ENCODE results near the gene H2BK1. TPM values are rescaled to one million over a fixed set of nuclear protein-coding genes. Genes with fewer than 3 reads are reported as not detected.
A peak's percentile ranks its signal among the peaks of the same experiment; 100 is the strongest.

Gene H2BK1
- total and polyA plus RNA-seq, 7 experiments from 2014 or later, result 1.8 to 6.4 (median 1.9) TPM; not detected in 2

DNA sequence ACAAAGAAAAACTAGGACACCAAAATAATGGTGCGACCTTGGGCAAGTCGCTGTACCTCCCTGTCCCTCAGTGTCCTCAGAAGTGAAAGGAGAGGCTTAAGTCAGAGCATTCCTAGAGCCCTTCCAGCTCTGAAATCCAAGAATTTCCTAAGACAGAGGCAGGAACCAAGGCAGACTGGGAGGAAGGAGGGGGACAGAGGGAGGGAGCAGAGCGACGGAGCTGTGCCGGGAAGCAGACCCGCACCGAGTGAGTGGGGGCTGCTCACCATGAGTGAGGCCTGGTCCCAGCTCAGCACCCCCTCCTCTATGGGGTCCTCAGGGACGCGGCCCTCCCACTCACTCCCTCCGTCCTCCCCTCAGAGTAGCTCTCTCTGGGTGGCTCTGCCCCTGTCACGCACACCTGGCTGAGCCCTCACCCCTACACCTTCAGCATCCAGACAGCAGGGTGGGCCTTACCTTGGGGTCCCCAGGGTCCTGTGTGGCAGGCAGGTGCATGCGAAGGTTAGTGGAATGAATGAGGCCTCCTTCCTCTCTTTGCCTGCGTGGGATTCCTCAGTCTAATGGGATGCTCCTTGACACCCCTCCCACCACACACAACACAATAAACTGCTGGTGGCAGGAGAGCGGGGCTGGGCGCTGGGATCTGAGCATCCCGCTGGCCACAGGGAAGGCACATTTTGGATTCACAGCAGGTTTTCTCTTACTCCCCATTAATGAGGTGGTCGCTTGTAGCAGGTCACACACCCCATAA is 42.8 kb upstream of the H2BK1 start:
- H3K27me3 ChIP-seq (ENCODE audit: control insufficient read depth in 2 of 2, insufficient read depth in 2 of 2, low read length in 2 of 2), result peaks cover 0 to 6% of the 10 kb centered on the region in 2 donors
- no peaks in the 10 kb centered on the region for H3K36me3 ChIP-seq (ENCODE audit: control insufficient read depth in 2 of 3, insufficient read depth in 3 of 3, low read length in 3 of 3)
- Mint-ChIP-seq H3K27ac (peak overlapping the region in 1 of 9 donors; percentile 34), H3K36me3 (peaks cover 0 to 6% (median 2%) of the 10 kb centered on the region in 5 donors), H3K4me1 (peaks cover 12 to 32% (median 26%) of the 10 kb centered on the region in 7 donors), H3K9me3 (no peaks in the 10 kb centered on the region), H3K4me3 (peak overlapping the region in 8 of 10 donors; percentile 53 to 78 (median 70)), H3K27me3 (peaks cover 39 to 79% (median 68%) of the 10 kb centered on the region in 5 donors)
- H3K27ac ChIP-seq (ENCODE audit: low read depth, low read length), result no peak overlapping the region
- CTCF ChIA-PET, result no interaction called here
- no peak overlapping the region for H3K4me3 ChIP-seq (ENCODE audit: low read length)
- POLR2A ChIA-PET, result no interaction called here
- ATAC-seq (no peak), DNase-seq (no peak)
- H3K9me3 ChIP-seq (ENCODE audit: control insufficient read depth in 2 of 3, low read length in 3 of 3), result no peaks in the 10 kb centered on the region
- H3K4me1 ChIP-seq (ENCODE audit: control insufficient read depth in 2 of 2, insufficient read depth in 2 of 2, low read length in 2 of 2), result peaks cover 0 to 12% of the 10 kb centered on the region in 2 donors
- intact Hi-C loops (cut with micrococcal nuclease), result no loop called here

DNA sequence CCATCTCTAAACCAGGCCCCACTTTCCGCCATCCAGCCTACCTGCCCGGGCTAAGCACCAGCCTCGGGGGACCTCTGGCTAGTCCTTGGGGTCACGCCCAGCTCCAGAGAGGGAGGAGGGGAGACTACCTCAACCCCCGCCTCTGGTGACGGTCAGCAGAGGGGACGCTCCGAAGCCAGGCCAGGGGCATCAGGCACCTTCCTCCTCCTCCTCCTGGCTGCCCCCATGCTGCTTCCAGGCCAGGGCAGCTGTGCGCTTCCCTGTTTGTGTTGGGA is 42.2 kb upstream of the H2BK1 start:
- Histone ChIP-seq H3K27ac (ENCODE audit: low read depth, low read length) (no peak overlapping the region), H3K9me3 (ENCODE audit: control insufficient read depth in 2 of 3, low read length in 3 of 3) (no peaks in the 10 kb centered on the region), H3K27me3 (ENCODE audit: control insufficient read depth in 2 of 2, insufficient read depth in 2 of 2, low read length in 2 of 2) (peaks cover 0 to 6% of the 10 kb centered on the region in 2 donors), H3K36me3 (ENCODE audit: control insufficient read depth in 2 of 3, insufficient read depth in 3 of 3, low read length in 3 of 3) (no peaks in the 10 kb centered on the region), H3K4me3 (ENCODE audit: low read length) (no peak overlapping the region), H3K4me1 (ENCODE audit: control insufficient read depth in 2 of 2, insufficient read depth in 2 of 2, low read length in 2 of 2) (peaks cover 0 to 16% of the 10 kb centered on the region in 2 donors)
- H3K9me3 Mint-ChIP-seq, result no peaks in the 10 kb centered on the region
- ChIA-PET CTCF (no interaction called here), POLR2A (no interaction called here)
- peak overlapping the region in 1 of 9 donors; percentile 34 for H3K27ac Mint-ChIP-seq
- peak overlapping the region in 9 of 10 donors; percentile 53 to 78 (median 70) for H3K4me3 Mint-ChIP-seq
- H3K27me3 Mint-ChIP-seq, result peaks cover 39 to 78% (median 64%) of the 10 kb centered on the region in 5 donors
- H3K36me3 Mint-ChIP-seq, result peaks cover 0 to 2% (median under 1%) of the 10 kb centered on the region in 5 donors
- DNase-seq, result no peak
- no peak for ATAC-seq
- peaks cover 17 to 37% (median 29%) of the 10 kb centered on the region in 7 donors for H3K4me1 Mint-ChIP-seq
- intact Hi-C loops (cut with micrococcal nuclease), result no loop called here

DNA sequence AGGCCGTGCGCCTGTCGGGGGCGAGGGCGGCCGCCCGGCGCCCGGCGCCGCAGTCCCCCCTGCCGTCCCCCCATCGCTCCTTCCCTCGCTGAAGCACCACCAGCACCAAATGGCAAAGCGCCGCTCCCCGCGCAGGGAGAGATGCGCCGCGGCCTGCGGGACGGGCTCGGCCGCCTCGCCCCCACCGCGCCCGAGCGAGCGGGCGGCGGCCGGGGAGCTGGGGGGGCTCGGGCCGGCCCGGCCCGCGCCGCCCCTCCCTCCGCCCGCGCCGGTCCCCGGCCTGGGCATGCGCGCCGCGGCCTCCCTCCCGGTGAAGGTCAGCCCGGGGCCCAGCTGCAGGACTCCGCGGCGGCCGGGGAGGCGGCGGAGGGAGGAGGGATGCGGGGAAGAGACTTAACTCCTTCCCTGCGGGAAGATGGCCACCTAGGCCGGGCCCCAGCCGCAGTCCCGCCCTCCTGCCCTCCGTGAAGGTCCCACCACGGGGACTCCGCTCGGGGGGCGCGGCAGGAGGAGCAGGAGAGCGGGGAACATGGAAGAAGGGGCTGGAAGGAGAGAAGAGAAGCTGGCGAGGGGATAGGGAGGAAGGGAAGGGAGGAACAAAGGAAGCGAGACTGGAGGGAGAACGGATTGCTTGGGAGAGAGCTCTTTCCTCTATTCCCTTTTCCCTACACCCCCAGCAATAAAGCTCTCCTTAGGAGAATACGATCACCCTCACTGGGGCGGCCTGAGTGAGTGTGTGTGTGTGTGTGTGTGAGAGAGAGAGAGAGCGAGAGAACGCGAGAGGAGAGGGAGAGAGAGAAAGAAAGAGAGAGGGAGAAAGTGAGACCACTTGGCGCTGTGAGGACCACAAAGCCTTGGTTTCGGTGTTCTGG is 41.6 kb upstream of the H2BK1 start:
- Histone ChIP-seq H3K36me3 (ENCODE audit: control insufficient read depth in 2 of 3, insufficient read depth in 3 of 3, low read length in 3 of 3) (no peaks in the 10 kb centered on the region), H3K9me3 (ENCODE audit: control insufficient read depth in 2 of 3, low read length in 3 of 3) (no peaks in the 10 kb centered on the region), H3K27ac (ENCODE audit: low read depth, low read length) (no peak overlapping the region), H3K4me3 (ENCODE audit: low read length) (no peak overlapping the region), H3K27me3 (ENCODE audit: control insufficient read depth in 2 of 2, insufficient read depth in 2 of 2, low read length in 2 of 2) (peaks cover 0 to 6% of the 10 kb centered on the region in 2 donors), H3K4me1 (ENCODE audit: control insufficient read depth in 2 of 2, insufficient read depth in 2 of 2, low read length in 2 of 2) (peaks cover 0 to 16% of the 10 kb centered on the region in 2 donors)
- Mint-ChIP-seq H3K4me1 (peaks cover 19 to 42% (median 29%) of the 10 kb centered on the region in 7 donors), H3K36me3 (peaks cover 0 to 2% (median 0%) of the 10 kb centered on the region in 5 donors), H3K27ac (no peak overlapping the region), H3K27me3 (peaks cover 39 to 80% (median 63%) of the 10 kb centered on the region in 5 donors), H3K4me3 (peak overlapping the region in 9 of 10 donors; percentile 39 to 93 (median 68)), H3K9me3 (no peaks in the 10 kb centered on the region)
- DNase-seq, result peak in 1 of 9 donors; percentile 18
- CTCF ChIA-PET, result no interaction called here
- ATAC-seq, result no peak
- POLR2A ChIA-PET, result no interaction called here
- intact Hi-C loops (cut with micrococcal nuclease), result no loop called here

DNA sequence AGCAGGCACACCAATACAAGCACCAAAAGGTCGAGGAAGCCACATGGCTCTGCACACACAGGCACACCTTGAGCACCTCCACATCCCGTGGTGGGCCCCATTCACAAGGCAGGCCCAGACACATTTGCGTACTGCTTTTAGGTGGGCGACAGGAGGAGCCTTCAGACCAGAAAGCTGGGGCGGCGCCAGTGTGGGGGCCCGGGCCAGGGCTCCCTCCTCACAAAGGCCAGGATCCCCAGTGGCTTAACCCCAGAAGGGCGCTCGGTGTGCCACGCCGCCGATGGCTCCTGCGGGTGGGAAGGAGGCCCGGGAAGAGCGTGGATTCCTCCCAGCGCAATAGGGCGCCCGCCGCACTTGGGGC is 41.0 kb upstream of the H2BK1 start:
- Histone ChIP-seq H3K9me3 (ENCODE audit: control insufficient read depth in 2 of 3, low read length in 3 of 3) (no peaks in the 10 kb centered on the region), H3K27ac (ENCODE audit: low read depth, low read length) (no peak overlapping the region), H3K4me1 (ENCODE audit: control insufficient read depth in 2 of 2, insufficient read depth in 2 of 2, low read length in 2 of 2) (peaks cover 0 to 16% of the 10 kb centered on the region in 2 donors), H3K36me3 (ENCODE audit: control insufficient read depth in 2 of 3, insufficient read depth in 3 of 3, low read length in 3 of 3) (no peaks in the 10 kb centered on the region), H3K4me3 (ENCODE audit: low read length) (peak overlapping the region; percentile 9), H3K27me3 (ENCODE audit: control insufficient read depth in 2 of 2, insufficient read depth in 2 of 2, low read length in 2 of 2) (peaks cover 0 to 6% of the 10 kb centered on the region in 2 donors)
- ChIA-PET POLR2A (no interaction called here), CTCF (interaction anchor here (0.6 kb wide), 1 partner anchor 54 kb away, joined by 3 read pairs; no protein-coding TSS in a partner anchor)
- H3K36me3 Mint-ChIP-seq, result peaks cover 0 to 2% (median 0%) of the 10 kb centered on the region in 5 donors
- ATAC-seq, result no peak
- peak overlapping the region in 9 of 10 donors; percentile 69 to 93 (median 73) for H3K4me3 Mint-ChIP-seq
- no peak for DNase-seq
- intact Hi-C loops (cut with micrococcal nuclease), result no loop called here
- peaks cover 39 to 82% (median 60%) of the 10 kb centered on the region in 5 donors for H3K27me3 Mint-ChIP-seq
- H3K4me1 Mint-ChIP-seq, result peaks cover 20 to 48% (median 31%) of the 10 kb centered on the region in 7 donors
- no peaks in the 10 kb centered on the region for H3K9me3 Mint-ChIP-seq
- H3K27ac Mint-ChIP-seq, result peak overlapping the region in 1 of 9 donors; percentile 43

DNA sequence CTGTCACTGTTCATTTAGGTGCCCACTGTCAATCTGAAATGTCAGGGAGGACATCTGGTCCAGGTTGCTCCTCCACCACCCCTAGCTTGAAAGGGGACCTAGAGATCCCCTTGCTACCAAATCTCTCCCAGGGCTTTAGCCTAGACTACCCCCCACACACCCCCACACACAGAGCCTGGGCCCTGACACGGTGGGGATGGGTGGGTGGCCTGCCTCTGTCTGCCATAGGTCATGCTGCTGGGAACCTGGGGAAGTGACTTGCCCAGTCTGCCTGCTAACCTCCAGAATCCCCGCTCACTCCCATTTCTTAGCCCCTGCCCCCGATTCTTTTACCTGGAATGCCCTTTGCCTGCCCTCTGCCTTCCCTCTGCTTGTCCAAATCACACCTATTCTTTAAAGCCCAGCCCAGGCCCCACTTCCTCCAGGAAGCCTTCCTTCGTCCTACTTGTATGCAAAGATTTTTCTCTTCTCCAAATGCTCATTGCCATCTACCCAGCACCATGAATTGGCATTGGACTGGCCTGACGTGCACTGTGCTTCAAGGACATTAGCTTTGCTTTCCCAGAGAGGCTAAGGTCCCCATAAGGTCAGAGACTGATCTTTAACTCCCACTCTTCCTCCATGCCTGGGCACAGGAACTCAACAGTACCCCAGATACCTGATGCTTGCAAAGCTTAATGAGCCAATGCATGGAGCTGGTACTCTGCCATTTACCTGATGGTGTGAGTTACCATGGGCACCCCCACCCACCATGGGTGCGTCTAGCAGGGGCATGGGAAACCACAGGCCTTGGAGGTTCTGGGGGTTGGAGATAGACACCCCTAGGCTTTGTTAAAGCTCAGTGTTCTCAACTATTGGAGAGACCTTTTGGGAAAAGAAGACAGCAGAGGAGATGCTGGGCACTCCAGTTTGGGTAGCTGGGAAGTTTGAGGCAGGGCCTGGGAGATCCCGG is 40.2 kb upstream of the H2BK1 start:
- Mint-ChIP-seq H3K27me3 (peaks cover 35 to 85% (median 62%) of the 10 kb centered on the region in 5 donors), H3K9me3 (no peaks in the 10 kb centered on the region), H3K36me3 (peaks cover 0 to 2% (median 0%) of the 10 kb centered on the region in 5 donors), H3K27ac (no peak overlapping the region), H3K4me3 (peak overlapping the region in 9 of 10 donors; percentile 69 to 93 (median 73)), H3K4me1 (peaks cover 25 to 53% (median 34%) of the 10 kb centered on the region in 7 donors)
- H3K9me3 ChIP-seq (ENCODE audit: control insufficient read depth in 2 of 3, low read length in 3 of 3), result no peaks in the 10 kb centered on the region
- no peaks in the 10 kb centered on the region for H3K36me3 ChIP-seq (ENCODE audit: control insufficient read depth in 2 of 3, insufficient read depth in 3 of 3, low read length in 3 of 3)
- DNase-seq (no peak), ATAC-seq (no peak)
- POLR2A ChIA-PET, result interaction anchor here (0.5 kb wide), 1 partner anchor 276 kb away, joined by 3 read pairs; no protein-coding TSS in a partner anchor
- no peak overlapping the region for H3K27ac ChIP-seq (ENCODE audit: low read depth, low read length)
- peaks cover 0 to 6% of the 10 kb centered on the region in 2 donors for H3K27me3 ChIP-seq (ENCODE audit: control insufficient read depth in 2 of 2, insufficient read depth in 2 of 2, low read length in 2 of 2)
- CTCF ChIA-PET, result interaction anchor here (0.6 kb wide), 1 partner anchor 55 kb away, joined by 3 read pairs; no protein-coding TSS in a partner anchor
- no peak overlapping the region for H3K4me3 ChIP-seq (ENCODE audit: low read length)
- peaks cover 0 to 20% of the 10 kb centered on the region in 2 donors for H3K4me1 ChIP-seq (ENCODE audit: control insufficient read depth in 2 of 2, insufficient read depth in 2 of 2, low read length in 2 of 2)
- intact Hi-C loops (cut with micrococcal nuclease), result no loop called here

DNA sequence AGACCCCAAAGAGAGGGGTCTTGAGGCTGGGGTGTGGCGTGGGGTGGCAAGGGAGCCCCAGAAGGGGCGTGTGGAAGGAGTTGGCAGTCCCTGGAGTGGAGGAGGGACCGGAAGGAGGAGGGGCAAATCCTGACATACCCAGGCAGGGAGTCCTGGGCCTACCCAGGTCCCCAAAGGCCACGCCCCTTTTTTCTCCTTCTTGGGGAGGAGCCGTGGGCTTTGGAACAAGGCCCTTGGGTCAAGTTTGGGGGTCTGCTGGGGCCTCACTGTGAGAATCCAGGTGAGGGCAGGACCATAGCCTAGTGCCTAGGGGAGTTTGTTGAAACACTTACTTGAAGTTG is 39.4 kb upstream of the H2BK1 start:
- peak overlapping the region in 9 of 10 donors; percentile 66 to 93 (median 78) for H3K4me3 Mint-ChIP-seq
- H3K27me3 ChIP-seq (ENCODE audit: control insufficient read depth in 2 of 2, insufficient read depth in 2 of 2, low read length in 2 of 2), result peaks cover 0 to 6% of the 10 kb centered on the region in 2 donors
- DNase-seq (no peak), ATAC-seq (no peak)
- peaks cover 0 to 2% (median 0%) of the 10 kb centered on the region in 5 donors for H3K36me3 Mint-ChIP-seq
- no peak overlapping the region for H3K27ac Mint-ChIP-seq
- H3K4me1 ChIP-seq (ENCODE audit: control insufficient read depth in 2 of 2, insufficient read depth in 2 of 2, low read length in 2 of 2), result peaks cover 6 to 26% of the 10 kb centered on the region in 2 donors
- H3K27ac ChIP-seq (ENCODE audit: low read depth, low read length), result no peak overlapping the region
- ChIA-PET POLR2A (interaction anchor here (0.5 kb wide), 1 partner anchor 276 kb away, joined by 3 read pairs; no protein-coding TSS in a partner anchor), CTCF (no interaction called here)
- intact Hi-C loops (cut with micrococcal nuclease), result loop anchor here in 1 of 2 donors (5.0 kb wide), 1 partner anchor 628 kb away; the partner anchor contains the start of gene PRKAG2
- no peaks in the 10 kb centered on the region for H3K9me3 ChIP-seq (ENCODE audit: control insufficient read depth in 2 of 3, low read length in 3 of 3)
- H3K4me1 Mint-ChIP-seq, result peaks cover 25 to 56% (median 38%) of the 10 kb centered on the region in 7 donors
- H3K27me3 Mint-ChIP-seq, result peaks cover 32 to 80% (median 59%) of the 10 kb centered on the region in 5 donors
- no peaks in the 10 kb centered on the region for H3K9me3 Mint-ChIP-seq
- no peaks in the 10 kb centered on the region for H3K36me3 ChIP-seq (ENCODE audit: control insufficient read depth in 2 of 3, insufficient read depth in 3 of 3, low read length in 3 of 3)
- no peak overlapping the region for H3K4me3 ChIP-seq (ENCODE audit: low read length)
